Adrenal gland (tissue), 12 donors: Measurements from ENCODE around the gene ARHGAP25. TPM values are rescaled to one million over a fixed set of nuclear protein-coding genes. Genes with fewer than 3 reads are reported as not detected.

Experiments
- DNase-seq, 7 donors: peaks; one replicate each; pipeline ENCODE4 v3.0.0-alpha.2; 2019 to 2020
- H3K27ac ChIP-seq, 5 donors: fragments of 200-600 bp; sonication (generic) in 4 of 5; 1 replicate in 3 of 5; 2 replicates in 2 of 5; pipeline versions ENCODE4 v1.5.1 to v1.8.0; 2016 to 2020; ENCODE audit warnings: mild to moderate bottlenecking in 1 of 5
- H3K27me3 ChIP-seq: fragments of 200-600 bp; 2 replicates; pipeline ENCODE4 v1.8.0; 2021
- H3K36me3 ChIP-seq, 2 donors: fragments of 200-600 bp; replicated peaks in 1 of 2; 1 replicate in 1 of 2; 2 replicates in 1 of 2; pipeline versions ENCODE4 v1.5.1 to v1.8.0; 2018 to 2022
- H3K4me1 ChIP-seq, 2 donors: fragments of 200-600 bp; replicated peaks in 1 of 2; 1 replicate in 1 of 2; 2 replicates in 1 of 2; pipeline versions ENCODE4 v1.5.1 to v1.8.0; 2018 to 2021
- H3K4me3 ChIP-seq, 4 donors: fragments of 200-600 bp; sonication (generic) in 3 of 4; one replicate each; pipeline ENCODE4 v1.5.1; 2016 to 2018
- H3K9me3 ChIP-seq, 3 donors: fragments of 200-600 bp; sonication (generic) in 1 of 3; replicated peaks in 1 of 3; 1 replicate in 2 of 3; 2 replicates in 1 of 3; pipeline versions ENCODE4 v1.5.1 to v1.8.0; 2016 to 2021
- POLR2A ChIP-seq, 2 donors: fragments of 450-650 bp; IDR thresholded peaks; one replicate each; pipeline ENCODE4 v1.6.1; 2017; ENCODE audit warnings: antibody characterized with exemption in 2 of 2, mild to moderate bottlenecking in 2 of 2, moderate library complexity in 1 of 2
- WGBS, 4 donors: extraction: QIAGEN DNeasy Blood & Tissue Kit in 2 of 4; methylation state at CpG; one replicate each; pipeline versions ENCODE4 v1.1.5 to v1.1.7; 2013 to 2017; 5-methylcytosine and 5-hydroxymethylcytosine counted together
- intact Hi-C, 2 donors: fragments of 100-400 bp; cut with DNase I; formaldehyde crosslinking; loops; one replicate each; pipeline versions ENCODE4 v1.14.1 to v1.15.0; 2022 to 2023
- polyA plus RNA-seq, 3 donors: library from polyadenylated mRNA; stranded (reverse); fragments of 200-250 nt in 2 of 3; fragments of 350-450 nt in 1 of 3; fragmentation: Illumina TruSeq in 1 of 3; extraction: RNeasy Lipid Tissue Mini Kit (QIAGEN cat#74804) in 1 of 3; gene quantifications; one replicate each; pipeline ENCODE4 v1.2.3, GENCODE V29; 2013 to 2014
- total RNA-seq, 9 donors: library from RNA; depleted of rRNA in 4 of 9; stranded (reverse); fragments of >200 nt in 4 of 9; fragments of 120-200 nt in 1 of 9; fragmentation: NEBNext Ultra II Directional in 1 of 9; extraction: Animal tissue kit (Norgen Biotek cat#: 25700) in 1 of 9; gene quantifications; one replicate each; pipeline versions ENCODE4 v1.1.0 to v1.2.4, GENCODE V29; 2013 to 2023
- TF ChIP-seq, protein P1 (sequence below), 6 experiments: fragments of 450-650 bp in 4 of 6; fragments of 200-600 bp in 2 of 6; sonication (generic) in 1 of 6; IDR thresholded peaks; 1 replicate in 5 of 6; 2 replicates in 1 of 6; pipeline versions ENCODE4 v1.5.1 to v1.8.0; 2016 to 2021; ENCODE audit warnings: antibody characterized with exemption in 6 of 6, mild to moderate bottlenecking in 2 of 6, moderate library complexity in 1 of 6
- donor health status: healthy with polysubstance abuse.
- donor health status: Bipolar disorder and iron deficiency.
- donor health status: DM: yes; HTN: yes; CAD: no.
- donor health status: DM: no; HTN: no; CAD: no.
- donor health status: DM: no; HTN: no; CAD: no.
- donor health status: DM: yes; HTN: yes; CAD: no.

Gene ARHGAP25
- total and polyA plus RNA-seq, 12 donors, result 5.5 to 17.6 (median 10.6) TPM

GRCh38 chr2:68796295-68796905 is 61.8 kb downstream of the ARHGAP25 start:
- Histone ChIP-seq H3K27me3 (no peaks in the 10 kb centered on the region), H3K4me1 (peaks cover 0 to 23% of the 10 kb centered on the region in 2 donors), H3K4me3 (no peak overlapping the region), H3K36me3 (no peaks in the 10 kb centered on the region), H3K9me3 (no peaks in the 10 kb centered on the region), H3K27ac (peak overlapping the region in 1 of 5 donors; percentile 1)
- no peak for DNase-seq
- WGBS, 4 donors, result 72 to 86% (median 73%) methylated on average over 3 of the region's 3 CpGs
- TF ChIP-seq, protein P1, sequence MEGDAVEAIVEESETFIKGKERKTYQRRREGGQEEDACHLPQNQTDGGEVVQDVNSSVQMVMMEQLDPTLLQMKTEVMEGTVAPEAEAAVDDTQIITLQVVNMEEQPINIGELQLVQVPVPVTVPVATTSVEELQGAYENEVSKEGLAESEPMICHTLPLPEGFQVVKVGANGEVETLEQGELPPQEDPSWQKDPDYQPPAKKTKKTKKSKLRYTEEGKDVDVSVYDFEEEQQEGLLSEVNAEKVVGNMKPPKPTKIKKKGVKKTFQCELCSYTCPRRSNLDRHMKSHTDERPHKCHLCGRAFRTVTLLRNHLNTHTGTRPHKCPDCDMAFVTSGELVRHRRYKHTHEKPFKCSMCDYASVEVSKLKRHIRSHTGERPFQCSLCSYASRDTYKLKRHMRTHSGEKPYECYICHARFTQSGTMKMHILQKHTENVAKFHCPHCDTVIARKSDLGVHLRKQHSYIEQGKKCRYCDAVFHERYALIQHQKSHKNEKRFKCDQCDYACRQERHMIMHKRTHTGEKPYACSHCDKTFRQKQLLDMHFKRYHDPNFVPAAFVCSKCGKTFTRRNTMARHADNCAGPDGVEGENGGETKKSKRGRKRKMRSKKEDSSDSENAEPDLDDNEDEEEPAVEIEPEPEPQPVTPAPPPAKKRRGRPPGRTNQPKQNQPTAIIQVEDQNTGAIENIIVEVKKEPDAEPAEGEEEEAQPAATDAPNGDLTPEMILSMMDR (IDR thresholded peaks at IDR 0.05), result no peak
- TF ChIP-seq POLR2A (IDR thresholded peaks at IDR 0.05), result no peak
- intact Hi-C loops, result no loop called here

DNA sequence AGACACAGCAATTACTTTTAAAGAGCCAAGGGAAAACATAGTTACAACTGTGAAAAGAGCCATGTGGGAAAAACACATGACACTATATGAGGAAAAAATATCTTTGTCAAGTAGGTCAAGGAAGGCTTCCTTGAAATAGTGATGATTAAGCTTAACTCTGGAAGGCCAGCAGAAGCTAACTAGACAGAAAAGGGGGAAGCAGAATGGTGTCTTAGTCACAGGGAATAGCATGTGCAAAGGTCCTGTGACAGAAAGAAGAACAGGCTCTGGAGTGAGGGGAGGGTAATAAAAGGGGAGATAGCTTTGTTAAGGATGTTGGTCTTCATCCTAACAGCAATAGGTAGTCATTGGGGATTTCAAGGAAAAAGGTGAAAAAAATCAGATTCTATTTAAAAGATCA is 64.0 kb downstream of the ARHGAP25 start:
- DNase-seq, result no peak
- Histone ChIP-seq H3K4me3 (no peak overlapping the region), H3K27me3 (no peaks in the 10 kb centered on the region), H3K9me3 (no peaks in the 10 kb centered on the region), H3K27ac (no peak overlapping the region), H3K36me3 (no peaks in the 10 kb centered on the region), H3K4me1 (peaks cover 0 to 23% of the 10 kb centered on the region in 2 donors)
- TF ChIP-seq, protein P1 (IDR thresholded peaks at IDR 0.05), result no peak
- TF ChIP-seq POLR2A (IDR thresholded peaks at IDR 0.05), result no peak
- intact Hi-C loops, result no loop called here

GRCh38 chr2:68799140-68800026 is 64.8 kb downstream of the ARHGAP25 start:
- 84 to 90% (median 88%) methylated on average over 14 of the region's 14 CpGs for WGBS, 4 donors
- no peak for TF ChIP-seq POLR2A (IDR thresholded peaks at IDR 0.05)
- TF ChIP-seq, protein P1 (IDR thresholded peaks at IDR 0.05), result no peak
- no peaks in the 10 kb centered on the region for H3K36me3 ChIP-seq
- H3K9me3 ChIP-seq, result no peaks in the 10 kb centered on the region
- H3K27ac ChIP-seq, result no peak overlapping the region
- H3K4me3 ChIP-seq, result no peak overlapping the region
- no peak for DNase-seq
- no peaks in the 10 kb centered on the region for H3K27me3 ChIP-seq
- intact Hi-C loops, result no loop called here
- H3K4me1 ChIP-seq, result peaks cover 0 to 23% of the 10 kb centered on the region in 2 donors

DNA sequence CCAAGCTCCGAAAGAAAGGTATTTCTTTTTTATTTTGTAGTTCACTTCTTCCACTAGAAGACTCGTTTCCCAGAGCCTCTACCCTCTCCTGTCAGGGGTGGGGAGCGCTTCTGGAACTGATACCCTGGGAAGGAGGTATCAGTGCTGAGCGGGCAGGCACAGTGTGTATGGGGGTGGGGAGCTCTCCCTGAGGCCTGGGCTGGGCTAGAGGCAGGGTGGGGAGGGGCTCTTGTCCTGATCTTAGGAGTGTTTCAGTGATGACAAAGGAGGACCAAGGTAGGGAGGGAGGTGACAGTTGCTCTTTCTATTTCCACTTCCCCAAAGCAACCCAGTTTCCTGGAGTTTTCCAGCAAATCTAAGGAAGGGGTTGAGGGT is 65.4 kb downstream of the ARHGAP25 start:
- H3K4me3 ChIP-seq, result no peak overlapping the region
- H3K36me3 ChIP-seq, result no peaks in the 10 kb centered on the region
- TF ChIP-seq POLR2A (IDR thresholded peaks at IDR 0.05), result no peak
- TF ChIP-seq, protein P1 (IDR thresholded peaks at IDR 0.05), result no peak
- 88 to 100% (median 92%) methylated on average over 2 to 4 of the region's 4 CpGs for WGBS, 4 donors
- H3K27ac ChIP-seq, result no peak overlapping the region
- no peak for DNase-seq
- no peaks in the 10 kb centered on the region for H3K27me3 ChIP-seq
- intact Hi-C loops, result no loop called here
- peaks cover 0 to 18% of the 10 kb centered on the region in 2 donors for H3K4me1 ChIP-seq
- no peaks in the 10 kb centered on the region for H3K9me3 ChIP-seq
